Thyroid gland (tissue), 4 donors: ENCODE measurements around the gene FAM222A.

Source experiments
- POLR2A ChIP-seq, 2 donors: fragments of 450-650 bp; IDR thresholded peaks; one replicate each; pipeline ENCODE4 v1.6.1; 2017; ENCODE audit warnings: antibody characterized with exemption in 2 of 2, mild to moderate bottlenecking in 2 of 2, moderate library complexity in 1 of 2
- TF ChIP-seq, protein P1 (sequence below), 6 experiments: fragments of 200-600 bp in 3 of 6; fragments of 450-650 bp in 3 of 6; sonication (generic) in 3 of 6; IDR thresholded peaks; one replicate each; pipeline ENCODE4 v1.5.1; 2016 to 2019; ENCODE audit warnings: antibody characterized with exemption in 6 of 6, mild to moderate bottlenecking in 2 of 6, inconsistent platforms in 1 of 6, moderate library complexity in 1 of 6

GRCh38 chr12:109744026-109744425, 30.4 kb downstream of the FAM222A start:
- TF ChIP-seq, protein P1, sequence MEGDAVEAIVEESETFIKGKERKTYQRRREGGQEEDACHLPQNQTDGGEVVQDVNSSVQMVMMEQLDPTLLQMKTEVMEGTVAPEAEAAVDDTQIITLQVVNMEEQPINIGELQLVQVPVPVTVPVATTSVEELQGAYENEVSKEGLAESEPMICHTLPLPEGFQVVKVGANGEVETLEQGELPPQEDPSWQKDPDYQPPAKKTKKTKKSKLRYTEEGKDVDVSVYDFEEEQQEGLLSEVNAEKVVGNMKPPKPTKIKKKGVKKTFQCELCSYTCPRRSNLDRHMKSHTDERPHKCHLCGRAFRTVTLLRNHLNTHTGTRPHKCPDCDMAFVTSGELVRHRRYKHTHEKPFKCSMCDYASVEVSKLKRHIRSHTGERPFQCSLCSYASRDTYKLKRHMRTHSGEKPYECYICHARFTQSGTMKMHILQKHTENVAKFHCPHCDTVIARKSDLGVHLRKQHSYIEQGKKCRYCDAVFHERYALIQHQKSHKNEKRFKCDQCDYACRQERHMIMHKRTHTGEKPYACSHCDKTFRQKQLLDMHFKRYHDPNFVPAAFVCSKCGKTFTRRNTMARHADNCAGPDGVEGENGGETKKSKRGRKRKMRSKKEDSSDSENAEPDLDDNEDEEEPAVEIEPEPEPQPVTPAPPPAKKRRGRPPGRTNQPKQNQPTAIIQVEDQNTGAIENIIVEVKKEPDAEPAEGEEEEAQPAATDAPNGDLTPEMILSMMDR (IDR thresholded peaks at IDR 0.05), result no peak
- no peak for TF ChIP-seq POLR2A (IDR thresholded peaks at IDR 0.05)
